GM12878 (cell line): ENCODE results near the gene RAD52. TPM values are rescaled to one million over a fixed set of nuclear protein-coding genes. Genes with fewer than 3 reads are reported as not detected.

Experiments
- ATAC-seq: fragments of 200-7000 bp; cut with Tn5 transposase; 3 replicates; pipeline ENCODE4 v1.9.1; 2020; ENCODE audit warnings: mild to moderate bottlenecking, moderate library complexity
- BruUV-seq: library from RNA; stranded (reverse); fragments of 400-500 nt; replicated peaks from 2 replicates; lab custom pipeline; 2021; lab: Mats Ljungman, UMichigan
- CTCF ChIA-PET: fragments of 300-600 bp; sonication (Branson Sonifier 250); formaldehyde crosslinking; extraction: SDS; loops from one replicate; lab custom pipeline; 2021; ENCODE audit warnings: inconsistent platforms; lab: Yijun Ruan, JAX
- POLR2A ChIA-PET: fragments of 350-600 bp; formaldehyde crosslinking; extraction: SDS; loops from one replicate; lab custom pipeline; 2021; ENCODE audit warnings: inconsistent platforms; lab: Charles Lee
- RAD21 ChIA-PET: fragments of 300-600 bp; sonication (Branson Sonifier 250); formaldehyde crosslinking; loops from one replicate; lab custom pipeline; 2023; ENCODE audit warnings: antibody characterized with exemption; ENCODE audit not compliant: unreplicated experiment; lab: Charles Lee
- SMC1A ChIA-PET: fragments of 300-600 bp; sonication (Branson Sonifier 250); formaldehyde crosslinking; loops from one replicate; lab custom pipeline; 2023; ENCODE audit not compliant: unreplicated experiment, uncharacterized antibody; lab: Charles Lee
- DNase-seq: peaks from one replicate; pipeline ENCODE4 v3.0.0-alpha.2; 2011; ENCODE audit warnings: low read depth, low spot score
- FAIRE-seq: peaks from 3 replicates; lab custom pipeline; 2011; peaks lifted over from hg19 to GRCh38; lab: Jason Lieb, UNC
- H2AFZ ChIP-seq: 2 replicates; pipeline ENCODE4 v1.6.0; 2011; ENCODE audit warnings: low read depth, low read length, control low read depth; ENCODE audit not compliant: control insufficient read depth
- H3K27ac ChIP-seq: 2 replicates; pipeline ENCODE4 v1.5.1; 2011; ENCODE audit warnings: control low read depth; ENCODE audit not compliant: control insufficient read depth, insufficient read depth
- H3K27me3 ChIP-seq, 2 experiments: replicated peaks in 1 of 2; 2 replicates each; pipeline versions ENCODE4 v1.6.0 to v1.6.1; 2011; ENCODE audit warnings: low read length in 1 of 2; ENCODE audit not compliant: control insufficient read depth in 2 of 2, insufficient read depth in 2 of 2
- H3K36me3 ChIP-seq, 2 experiments: 2 replicates each; pipeline ENCODE4 v1.5.1; 2011; ENCODE audit warnings: low read length in 1 of 2; ENCODE audit not compliant: control insufficient read depth in 2 of 2, insufficient read depth in 2 of 2
- H3K4me1 ChIP-seq: 2 replicates; pipeline ENCODE4 v1.6.1; 2011; ENCODE audit warnings: mild to moderate bottlenecking, low read length, moderate library complexity, mixed read lengths; ENCODE audit not compliant: control insufficient read depth, insufficient read depth
- H3K4me2 ChIP-seq: 2 replicates; pipeline ENCODE4 v1.6.0; 2011; ENCODE audit warnings: control low read depth; ENCODE audit not compliant: control insufficient read depth, insufficient read depth
- H3K4me3 ChIP-seq: fragments of 200-600 bp; sonication (generic); 2 replicates; pipeline ENCODE4 v1.5.1; 2016
- H3K79me2 ChIP-seq: 2 replicates; pipeline ENCODE4 v1.6.0; 2011; ENCODE audit warnings: low read length; ENCODE audit not compliant: control insufficient read depth, insufficient read depth
- H3K9ac ChIP-seq: 2 replicates; pipeline ENCODE4 v1.8.0; 2011; ENCODE audit warnings: low read length, control low read depth, mixed read lengths; ENCODE audit not compliant: control insufficient read depth, insufficient read depth
- H3K9me3 ChIP-seq: replicated peaks from 3 replicates; pipeline ENCODE4 v1.5.1; 2011; ENCODE audit warnings: mild to moderate bottlenecking, low read length; ENCODE audit not compliant: control insufficient read depth, insufficient read depth
- H4K20me1 ChIP-seq: 2 replicates; pipeline ENCODE4 v1.6.0; 2011; ENCODE audit not compliant: control insufficient read depth, insufficient read depth
- ASH2L ChIP-seq: fragments of 300-600, 200-600 bp; sonication (generic); IDR thresholded peaks from 2 replicates; pipeline ENCODE4 v1.6.1; 2017; ENCODE audit warnings: low read depth, mild to moderate bottlenecking, borderline replicate concordance
- MTA2 ChIP-seq: fragments of 450-650 bp; IDR thresholded peaks from 2 replicates; pipeline ENCODE4 v1.6.1; 2016; ENCODE audit warnings: low read depth, mild to moderate bottlenecking, moderate library complexity
- RAD51 ChIP-seq: fragments of 450-650 bp; IDR thresholded peaks from 2 replicates; pipeline ENCODE4 v1.6.1; 2016; ENCODE audit warnings: moderate library complexity, mild to moderate bottlenecking, inconsistent platforms
- SP1 ChIP-seq: IDR thresholded peaks from one replicate; pipeline ENCODE4 v1.6.1; 2011; ENCODE audit warnings: low read depth, low read length
- ZBTB4 ChIP-seq: fragments of 450-650 bp; formaldehyde crosslinking; IDR thresholded peaks from 2 replicates; pipeline ENCODE4 v1.4.0; 2022; ENCODE audit warnings: mild to moderate bottlenecking, moderate library complexity
- ZNF207 ChIP-seq: fragments of 450-650 bp; IDR thresholded peaks from 2 replicates; pipeline ENCODE4 v1.6.1; 2014; ENCODE audit warnings: antibody characterized with exemption, mild to moderate bottlenecking, borderline replicate concordance
- ZNF384 ChIP-seq: IDR thresholded peaks from 2 replicates; pipeline ENCODE4 v1.6.1; 2012; ENCODE audit warnings: low read depth, mild to moderate bottlenecking, low read length, improper control_type of control experiment, borderline replicate concordance
- WGBS: methylation state at CpG from one replicate; pipeline ENCODE4 v1.1.6; 2016; ENCODE audit warnings: low lambda C conversion rate; ENCODE audit not compliant: insufficient replicate concordance, insufficient coverage; ENCODE audit errors: missing lambda C conversion rate; 5-methylcytosine and 5-hydroxymethylcytosine counted together
- in situ Hi-C: fragments of 300-500 bp; cut with MboI; formaldehyde crosslinking; loops from 9 replicates; pipeline ENCODE4 v1.14.3; 2018; ENCODE audit warnings: mixed read lengths
- intact Hi-C: fragments of 100-400 bp; cut with micrococcal nuclease; formaldehyde crosslinking; loops from one replicate; pipeline ENCODE4 v1.14.2; 2022; ENCODE audit not compliant: unreplicated experiment
- polyA plus RNA-seq, 11 experiments: library from polyadenylated mRNA; depleted of rRNA in 4 of 11; unstranded in 6 of 11; stranded (reverse) in 5 of 11; fragments of >200 nt; fragmentation: Nextera tagmentation in 4 of 11; fragmentation: Illumina TruSeq in 1 of 11; extraction: Ambion mirVana in 4 of 11; extraction: Trizol in 1 of 11; gene quantifications; 1 replicate in 1 of 11; 2 replicates in 10 of 11; pipeline versions ENCODE4 v1.2.1 to v1.2.3, GENCODE V29; 2011 to 2016; ENCODE audit warnings: inconsistent platforms in 2 of 11, missing spikeins in 2 of 11, low read depth in 1 of 11
- total RNA-seq, 4 experiments: library from RNA; depleted of rRNA in 3 of 4; stranded (reverse); fragments of >200 nt in 3 of 4; fragmentation: Illumina TruSeq in 1 of 4; extraction: Trizol in 1 of 4; gene quantifications; 2 replicates each; pipeline versions ENCODE4 v1.2.1 to v1.2.3, GENCODE V29; 2013 to 2021

RAD52 gene
- total and polyA plus RNA-seq, 10 of the 15 experiments (the other 5 are each of a cell fraction or from before 2014, with no cell fraction given), result 2.0 to 15.7 (median 8.9) TPM

- POLR2A ChIA-PET, result interaction anchor here (0.6 to 0.7 kb wide), 2 partner anchors 29 to 88 kb away, joined by 3 read pairs; no protein-coding TSS in a partner anchor
- in situ Hi-C loops, result no loop called here
- no TSS peak for BruUV-seq
- FAIRE-seq, result no peak
- SMC1A ChIA-PET, result interaction anchor here (1.3 to 1.9 kb wide), 3 partner anchors 8 to 183 kb away, joined by 4 to 6 read pairs (median 6); no protein-coding TSS in a partner anchor
- Histone ChIP-seq H4K20me1 (no peaks in the 10 kb centered on the region), H3K27me3 (no peaks in the 10 kb centered on the region), H3K4me1 (no peaks in the 10 kb centered on the region), H3K4me3 (no peak overlapping the region), H3K36me3 (peaks cover 23 to 68% of the 10 kb centered on the region in 2 experiments), H2AFZ (no peak overlapping the region), H3K79me2 (no peaks in the 10 kb centered on the region), H3K9me3 (no peaks in the 10 kb centered on the region), H3K4me2 (no peak overlapping the region), H3K9ac (no peak overlapping the region), H3K27ac (no peak overlapping the region)
- CTCF ChIA-PET, result interaction anchor here (0.6 to 1.4 kb wide), 6 partner anchors 9 to 469 kb away, joined by 3 to 5 read pairs (median 4); no protein-coding TSS in a partner anchor
- TF ChIP-seq ZBTB4 (CRISPR knock-in tag) (no peak), RAD51 (no peak), ZNF207 (no peak), SP1 (no peak), ZNF384 (no peak), ASH2L (no peak), MTA2 (no peak)
- ATAC-seq, result no peak
- intact Hi-C loops, result no loop called here
- no peak for DNase-seq
- 74% methylated on average over 3 of the region's 3 CpGs for WGBS
- RAD21 ChIA-PET, result interaction anchor here (1.0 kb wide), 1 partner anchor 183 kb away, joined by 3 read pairs; no protein-coding TSS in a partner anchor
Measured at GRCh38 chr12:909861-910260, 39.6 kb downstream of the RAD52 start.
